HUES64 (cell line): ENCODE data around the gene PLCL1.

Experiments used
- H3K27ac ChIP-seq: 2 replicates; pipeline ENCODE4 v1.7.0; 2013; ENCODE audit warnings: low read depth, low read length, inconsistent platforms
- H3K27me3 ChIP-seq: 2 replicates; pipeline ENCODE4 v1.6.1; 2013; ENCODE audit warnings: mild to moderate bottlenecking, low read length; ENCODE audit not compliant: insufficient read depth
- H3K36me3 ChIP-seq: 2 replicates; pipeline ENCODE4 v1.6.1; 2013; ENCODE audit warnings: mild to moderate bottlenecking, low read length; ENCODE audit not compliant: insufficient read depth
- H3K4me1 ChIP-seq: 2 replicates; pipeline ENCODE4 v1.6.1; 2013; ENCODE audit warnings: mild to moderate bottlenecking, low read length, moderate library complexity; ENCODE audit not compliant: insufficient read depth
- H3K4me3 ChIP-seq: 2 replicates; pipeline ENCODE4 v1.5.1; 2013; ENCODE audit warnings: mild to moderate bottlenecking, low read length, moderate library complexity
- H3K9ac ChIP-seq: 2 replicates; pipeline ENCODE4 v1.6.1; 2013; ENCODE audit warnings: mild to moderate bottlenecking, low read depth, low read length
- H3K9me3 ChIP-seq: 2 replicates; pipeline ENCODE4 v1.6.1; 2013; ENCODE audit warnings: low read depth, low read length; ENCODE audit not compliant: insufficient read depth
- WGBS: fragments of 150-250, 120-280 bp; methylation state at CpG from one replicate; pipeline ENCODE4 v1.1.7; 2013; ENCODE audit warnings: missing lambda C conversion rate; 5-methylcytosine and 5-hydroxymethylcytosine counted together

PLCL1 gene

DNA sequence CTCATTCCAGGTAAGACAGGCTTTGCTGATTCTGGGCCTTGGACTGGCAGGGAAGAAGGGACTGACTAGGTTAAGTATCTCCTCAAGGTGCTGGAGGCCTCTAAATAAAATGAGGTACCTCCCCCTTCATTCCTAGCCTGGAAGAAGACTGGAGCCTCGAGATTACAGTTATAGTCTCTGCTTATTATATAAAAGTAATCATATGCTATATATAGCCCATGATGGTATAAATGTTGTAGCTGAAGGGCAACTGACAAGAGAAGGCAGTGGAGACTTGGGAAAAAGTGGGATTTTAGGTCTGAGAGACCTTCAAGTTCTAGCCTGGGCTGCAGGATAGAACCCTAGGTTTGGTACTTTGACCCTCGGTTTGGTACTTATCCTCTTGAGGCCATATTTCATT is 248.3 kb downstream of the PLCL1 start:
- H3K9ac ChIP-seq = no peak overlapping the region
- no peaks in the 10 kb centered on the region for H3K9me3 ChIP-seq
- no peaks in the 10 kb centered on the region for H3K36me3 ChIP-seq
- H3K27ac ChIP-seq = no peak overlapping the region
- WGBS = 83% methylated on average over 1 of the region's 2 CpGs
- no peak overlapping the region for H3K4me3 ChIP-seq
- no peaks in the 10 kb centered on the region for H3K4me1 ChIP-seq
- H3K27me3 ChIP-seq = no peaks in the 10 kb centered on the region

DNA sequence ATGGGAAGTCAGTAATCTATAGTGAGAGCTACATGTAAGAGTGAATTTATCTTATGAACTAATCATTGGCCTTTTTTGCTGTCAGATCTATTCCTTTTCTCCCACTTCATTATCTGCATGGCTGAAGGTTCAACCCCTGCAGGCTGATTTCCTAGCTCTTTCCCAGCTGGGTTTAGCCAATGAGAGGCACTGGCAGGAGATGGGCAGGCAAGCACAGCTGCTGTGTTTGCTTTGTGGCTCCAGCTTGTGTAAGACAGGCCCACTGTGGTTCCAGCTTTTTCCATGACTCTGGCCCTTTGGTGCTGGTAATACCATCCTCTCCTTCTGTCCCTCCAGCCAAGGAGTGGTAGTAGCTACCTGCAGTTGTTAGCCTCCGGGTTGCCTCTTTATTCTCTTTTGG is 248.8 kb downstream of the PLCL1 start:
- Histone ChIP-seq H3K4me1 (no peaks in the 10 kb centered on the region), H3K4me3 (no peak overlapping the region), H3K27ac (no peak overlapping the region), H3K27me3 (no peaks in the 10 kb centered on the region), H3K9me3 (no peaks in the 10 kb centered on the region), H3K9ac (no peak overlapping the region), H3K36me3 (no peaks in the 10 kb centered on the region)
- WGBS = 88% methylated on average over 1 of the region's 1 CpG

DNA sequence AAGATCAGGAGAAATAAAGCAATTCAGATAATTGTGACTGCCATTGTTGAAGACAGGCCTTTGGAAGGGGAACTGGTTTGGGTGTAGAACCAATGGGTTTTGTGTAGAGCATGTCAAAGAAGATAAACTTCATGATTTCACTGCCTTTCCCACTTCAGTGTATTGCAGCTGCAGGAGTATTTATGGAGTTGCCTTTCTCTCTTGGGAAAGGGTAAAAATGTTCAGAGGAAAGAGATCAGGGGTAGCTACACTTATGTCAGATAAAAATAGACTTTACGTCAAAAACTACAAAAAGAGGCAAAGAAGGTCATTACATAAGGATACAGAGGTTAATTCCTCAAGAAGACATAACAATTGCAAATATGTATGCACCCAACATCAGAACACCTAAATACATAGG is 249.4 kb downstream of the PLCL1 start:
- no peaks in the 10 kb centered on the region for H3K36me3 ChIP-seq
- no peaks in the 10 kb centered on the region for H3K9me3 ChIP-seq
- no peaks in the 10 kb centered on the region for H3K4me1 ChIP-seq
- no peaks in the 10 kb centered on the region for H3K27me3 ChIP-seq
- no CpG with 5 or more reads among the region's 1 CpG for WGBS
- no peak overlapping the region for H3K27ac ChIP-seq
- H3K4me3 ChIP-seq = no peak overlapping the region
- no peak overlapping the region for H3K9ac ChIP-seq

DNA sequence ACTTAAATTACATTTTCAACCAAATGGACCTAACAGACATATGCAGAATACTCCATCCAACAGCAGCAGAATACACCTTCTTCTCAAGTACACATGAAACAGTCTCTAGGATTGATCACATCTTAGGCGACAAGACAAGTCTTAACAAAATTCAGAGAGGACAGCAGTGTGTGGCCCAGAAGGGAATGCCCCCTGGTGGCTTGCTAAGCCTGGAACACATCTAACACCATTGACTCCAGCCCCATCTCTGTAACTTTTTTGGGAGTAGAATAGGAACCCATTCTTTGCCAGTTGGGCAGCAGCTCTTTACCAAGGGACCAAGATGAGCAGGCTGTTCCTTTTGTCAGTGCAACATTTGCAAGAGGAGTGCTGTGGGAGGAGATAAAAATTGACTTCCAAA is 249.9 kb downstream of the PLCL1 start:
- Histone ChIP-seq H3K4me3 (no peak overlapping the region), H3K27ac (no peak overlapping the region), H3K27me3 (no peaks in the 10 kb centered on the region), H3K9ac (no peak overlapping the region), H3K36me3 (no peaks in the 10 kb centered on the region), H3K9me3 (no peaks in the 10 kb centered on the region), H3K4me1 (no peaks in the 10 kb centered on the region)
- WGBS = 61% methylated on average over 1 of the region's 1 CpG

DNA sequence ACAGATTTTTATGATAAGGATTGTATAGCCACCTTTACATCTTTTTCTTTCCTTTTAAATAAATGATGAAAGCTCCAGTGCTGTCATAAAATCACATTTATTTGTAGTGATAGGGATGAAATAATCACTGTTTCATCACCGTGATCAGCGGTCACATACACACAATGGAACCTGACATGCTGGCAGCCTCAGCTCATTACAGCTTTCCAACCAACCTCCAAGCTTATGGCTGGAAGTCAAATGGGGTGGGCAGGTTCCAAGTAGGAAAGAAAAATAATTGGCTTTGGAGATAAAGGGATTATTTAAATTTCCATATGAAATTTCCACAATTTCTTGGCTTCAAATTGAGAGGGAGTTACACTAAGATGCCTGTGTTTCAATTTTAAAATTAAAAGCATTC is 251.3 kb downstream of the PLCL1 start:
- Histone ChIP-seq H3K9me3 (no peaks in the 10 kb centered on the region), H3K36me3 (no peaks in the 10 kb centered on the region), H3K4me1 (no peaks in the 10 kb centered on the region), H3K27me3 (no peaks in the 10 kb centered on the region), H3K27ac (no peak overlapping the region), H3K4me3 (no peak overlapping the region), H3K9ac (no peak overlapping the region)
- WGBS = no CpG with 5 or more reads among the region's 2 CpGs

DNA sequence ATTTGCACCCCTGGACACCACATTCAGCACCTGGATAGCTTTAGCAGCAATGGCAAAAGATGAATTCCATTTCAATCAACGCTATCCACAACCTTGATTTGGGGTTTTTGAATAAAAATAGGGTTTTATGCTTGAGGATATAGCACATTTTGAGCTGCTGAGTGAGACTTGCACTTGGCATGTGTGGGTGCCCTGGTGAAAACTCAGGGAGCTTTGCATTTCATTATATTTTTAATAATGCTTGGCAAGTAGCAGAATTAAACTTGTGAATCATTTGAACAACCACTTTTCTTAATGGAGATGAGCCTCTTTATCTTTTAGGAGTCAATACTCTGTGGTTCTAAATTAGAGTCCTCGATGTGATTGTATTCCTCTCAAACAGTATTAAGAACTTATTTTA is 252.4 kb downstream of the PLCL1 start:
- H3K27me3 ChIP-seq = no peaks in the 10 kb centered on the region
- no peak overlapping the region for H3K4me3 ChIP-seq
- no peaks in the 10 kb centered on the region for H3K4me1 ChIP-seq
- H3K9ac ChIP-seq = no peak overlapping the region
- H3K9me3 ChIP-seq = no peaks in the 10 kb centered on the region
- WGBS = 100% methylated on average over 1 of the region's 2 CpGs
- H3K36me3 ChIP-seq = no peaks in the 10 kb centered on the region
- H3K27ac ChIP-seq = no peak overlapping the region

DNA sequence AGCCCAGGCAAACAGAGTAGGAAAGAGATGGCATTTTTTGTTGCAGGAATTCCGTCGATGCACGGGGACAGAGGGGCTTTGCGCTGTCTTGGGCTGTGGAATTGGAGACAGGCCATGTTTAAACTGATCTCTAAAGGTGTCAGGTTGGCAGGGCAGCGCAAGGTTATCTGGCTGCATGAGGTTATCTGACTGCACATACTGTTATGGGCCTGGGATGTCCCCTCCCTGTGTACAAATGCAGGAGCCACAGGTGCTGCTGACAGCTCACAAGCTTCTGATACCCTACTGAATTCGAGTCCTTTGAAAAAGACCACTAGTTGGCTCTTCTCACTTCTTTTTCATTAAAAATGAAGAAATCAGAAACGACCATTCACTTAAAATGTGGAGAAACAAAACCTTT is 255.4 kb downstream of the PLCL1 start:
- 87% methylated on average over 7 of the region's 7 CpGs for WGBS
- Histone ChIP-seq H3K9me3 (no peaks in the 10 kb centered on the region), H3K4me1 (no peaks in the 10 kb centered on the region), H3K4me3 (no peak overlapping the region), H3K36me3 (no peaks in the 10 kb centered on the region), H3K27ac (no peak overlapping the region), H3K9ac (no peak overlapping the region), H3K27me3 (no peaks in the 10 kb centered on the region)

DNA sequence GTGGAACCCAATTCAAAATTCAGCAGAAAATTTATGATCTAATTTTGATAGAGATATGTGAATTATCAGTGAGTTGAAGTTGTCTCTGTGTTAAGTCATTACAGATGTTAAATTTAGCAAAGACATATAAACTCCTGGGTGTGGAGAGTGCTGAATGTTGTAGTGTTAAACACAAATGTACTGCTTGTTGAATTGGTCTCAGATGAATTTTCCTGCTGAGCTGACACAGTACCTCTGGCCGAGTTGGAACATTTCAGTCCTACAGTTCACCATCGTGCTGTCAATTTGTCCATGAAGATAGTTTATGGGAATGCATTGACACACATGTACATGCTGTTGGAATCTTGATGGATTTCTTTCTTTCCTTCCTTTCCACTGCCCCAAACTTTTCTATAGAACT is 255.9 kb downstream of the PLCL1 start:
- H3K9ac ChIP-seq = no peak overlapping the region
- 89% methylated on average over 2 of the region's 2 CpGs for WGBS
- no peak overlapping the region for H3K4me3 ChIP-seq
- no peaks in the 10 kb centered on the region for H3K4me1 ChIP-seq
- H3K27ac ChIP-seq = no peak overlapping the region
- no peaks in the 10 kb centered on the region for H3K36me3 ChIP-seq
- no peaks in the 10 kb centered on the region for H3K9me3 ChIP-seq
- H3K27me3 ChIP-seq = no peaks in the 10 kb centered on the region

DNA sequence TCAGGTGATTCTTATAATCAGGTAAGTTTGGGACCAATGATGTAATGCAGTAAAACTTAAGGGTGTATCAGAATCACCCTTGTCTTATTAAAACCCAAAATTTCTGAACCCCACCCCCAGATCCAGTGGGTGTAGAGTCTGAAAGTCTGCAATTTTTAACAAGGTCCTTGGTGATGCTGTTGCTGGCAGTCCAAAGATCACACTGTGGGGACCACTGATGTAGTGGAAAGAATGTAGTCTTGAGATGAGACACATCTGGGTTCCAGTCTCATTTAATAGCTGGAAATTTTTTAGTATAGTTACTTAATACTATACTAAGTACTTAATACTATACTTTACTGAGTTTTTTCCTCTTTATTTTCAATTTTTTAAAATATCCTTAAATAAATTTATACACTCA is 258.4 kb downstream of the PLCL1 start:
- H3K27me3 ChIP-seq = no peaks in the 10 kb centered on the region
- no peak overlapping the region for H3K27ac ChIP-seq
- H3K4me3 ChIP-seq = no peak overlapping the region
- H3K9me3 ChIP-seq = no peaks in the 10 kb centered on the region
- H3K4me1 ChIP-seq = no peaks in the 10 kb centered on the region
- H3K9ac ChIP-seq = no peak overlapping the region
- H3K36me3 ChIP-seq = no peaks in the 10 kb centered on the region

DNA sequence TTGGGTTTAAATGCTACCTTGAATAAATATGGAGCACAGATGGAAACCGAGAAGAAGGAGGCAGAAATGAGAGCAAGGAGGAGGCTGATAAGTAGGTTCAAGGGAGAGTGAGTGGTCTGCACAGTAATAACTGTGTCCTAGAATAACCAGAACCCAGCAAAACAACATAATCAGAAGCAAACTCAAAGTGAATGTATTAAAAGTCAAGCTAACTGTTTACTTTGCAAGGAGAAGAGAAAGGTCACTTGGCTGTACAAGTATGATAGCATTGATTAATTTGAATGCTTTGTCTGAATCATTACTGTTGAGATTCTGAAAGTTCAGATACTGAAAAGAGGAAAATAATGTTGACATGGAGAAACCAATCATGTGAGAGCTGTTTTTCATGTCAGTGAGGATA is 258.8 kb downstream of the PLCL1 start:
- H3K4me3 ChIP-seq = no peak overlapping the region

DNA sequence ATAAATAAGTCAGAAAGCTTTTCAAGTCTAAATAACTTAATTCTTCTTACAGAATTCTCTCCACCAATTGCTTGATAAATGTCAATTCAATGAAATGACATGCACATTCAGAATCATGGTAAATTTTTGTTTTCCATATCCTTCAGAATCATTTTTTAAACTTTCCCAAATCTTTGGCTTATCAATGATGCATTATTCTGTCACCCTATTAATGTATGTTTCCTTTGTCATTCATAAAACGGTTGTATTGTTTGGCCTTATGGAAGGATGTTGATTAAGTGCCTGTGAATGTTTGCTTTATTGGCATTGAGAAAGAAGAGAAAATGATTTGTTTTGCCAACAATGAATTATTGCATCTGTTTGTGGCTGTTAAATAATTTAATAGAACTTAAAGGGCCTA is 260.9 kb downstream of the PLCL1 start:
- Histone ChIP-seq H3K27me3 (no peaks in the 10 kb centered on the region), H3K4me1 (no peaks in the 10 kb centered on the region), H3K27ac (no peak overlapping the region), H3K36me3 (no peaks in the 10 kb centered on the region), H3K9me3 (no peaks in the 10 kb centered on the region), H3K4me3 (no peak overlapping the region), H3K9ac (no peak overlapping the region)
- 97% methylated on average over 1 of the region's 1 CpG for WGBS

More for the DNA sequence above, 258.8 kb downstream of the PLCL1 start:
- no peaks in the 10 kb centered on the region for H3K36me3 ChIP-seq
- H3K9me3 ChIP-seq = no peaks in the 10 kb centered on the region
- no peak overlapping the region for H3K9ac ChIP-seq
- H3K27me3 ChIP-seq = no peaks in the 10 kb centered on the region
- H3K27ac ChIP-seq = no peak overlapping the region
- H3K4me1 ChIP-seq = no peaks in the 10 kb centered on the region
- 81% methylated on average over 1 of the region's 1 CpG for WGBS

DNA sequence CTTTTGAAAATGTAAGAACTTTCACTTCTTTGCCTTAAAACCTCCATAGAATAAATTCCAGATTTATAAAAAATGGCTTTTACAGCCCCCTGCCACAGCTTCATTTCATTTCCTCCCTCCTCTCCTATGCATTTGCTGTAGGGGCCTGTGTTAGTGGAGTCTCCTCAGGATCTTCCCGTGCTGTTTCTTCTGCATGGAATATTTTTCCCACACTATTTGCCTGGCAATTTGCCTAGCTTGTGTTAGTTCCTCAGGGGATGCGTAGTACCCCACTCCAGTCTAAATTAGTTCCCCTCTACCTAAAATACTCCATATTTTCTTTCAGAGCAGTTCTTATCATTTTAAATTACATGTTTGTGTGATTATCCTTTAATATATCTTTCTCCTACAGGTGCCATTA is 262.2 kb downstream of the PLCL1 start:
- 95% methylated on average over 2 of the region's 2 CpGs for WGBS
- no peaks in the 10 kb centered on the region for H3K27me3 ChIP-seq

More for the DNA sequence above, 262.2 kb downstream of the PLCL1 start:
- no peaks in the 10 kb centered on the region for H3K36me3 ChIP-seq
- no peak overlapping the region for H3K27ac ChIP-seq
- H3K4me3 ChIP-seq = no peak overlapping the region
- H3K9me3 ChIP-seq = no peaks in the 10 kb centered on the region
- H3K9ac ChIP-seq = no peak overlapping the region
- H3K4me1 ChIP-seq = peaks cover 4% of the 10 kb centered on the region
